ENCODE data around the gene USP9X.
A peak's percentile ranks its signal among the peaks of the same experiment; 100 is the strongest.
"Not testable (repeated sequence)": the region's sequence is repeated elsewhere in the genome, so short reads cannot be mapped to it uniquely, and the experiment has no call there.

Gene USP9X

GRCh38 chrX:41084893-41085511 is at the start of gene USP9X:
Gene USP9X, plus strand, starts transcription at chrX:41085445. Its CDS starts 38,184 bp downstream, at chrX:41123629.
- DNase-seq (ENCODE audit: low read depth) = peak; percentile 74

GRCh38 chrX:41035582-41035981 is 49.7 kb upstream of the USP9X start:
- no peak for DNase-seq (ENCODE audit: low read depth)

- no peak for DNase-seq (ENCODE audit: low read depth)
These were observed 48.4 kb upstream of the USP9X start for GRCh38 chrX:41036668-41037326.

- DNase-seq (ENCODE audit: low read depth) = no peak
These were observed 42.0 kb upstream of the USP9X start for GRCh38 chrX:41043196-41043595.

- peak; percentile 50 for DNase-seq (ENCODE audit: low read depth)
These were observed 41.4 kb upstream of the USP9X start for GRCh38 chrX:41043674-41044345.

GRCh38 chrX:41045960-41046567 is 39.2 kb upstream of the USP9X start:
- no peak for DNase-seq (ENCODE audit: low read depth)

GRCh38 chrX:41047878-41048534 is 37.2 kb upstream of the USP9X start:
- DNase-seq (ENCODE audit: low read depth) = no peak

GRCh38 chrX:41050359-41050758 is 34.9 kb upstream of the USP9X start:
- DNase-seq (ENCODE audit: low read depth) = no peak

GRCh38 chrX:41051288-41051687 is 34.0 kb upstream of the USP9X start:
- no peak for DNase-seq (ENCODE audit: low read depth)

GRCh38 chrX:41055740-41056139 is 29.5 kb upstream of the USP9X start:
- DNase-seq (ENCODE audit: low read depth) = no peak

GRCh38 chrX:41063276-41063675 is 22.0 kb upstream of the USP9X start:
- DNase-seq (ENCODE audit: low read depth) = not testable (repeated sequence)

- DNase-seq (ENCODE audit: low read depth) = no peak
These were observed 21.2 kb upstream of the USP9X start for GRCh38 chrX:41064018-41064417.

GRCh38 chrX:41066391-41066790 is 18.9 kb upstream of the USP9X start:
- DNase-seq (ENCODE audit: low read depth) = no peak

GRCh38 chrX:41066969-41067368 is 18.3 kb upstream of the USP9X start:
- DNase-seq (ENCODE audit: low read depth) = no peak

- no peak for DNase-seq (ENCODE audit: low read depth)
These were observed 17.5 kb upstream of the USP9X start for GRCh38 chrX:41067721-41068120.

- DNase-seq (ENCODE audit: low read depth) = no peak
These were observed 8.5 kb upstream of the USP9X start for GRCh38 chrX:41076742-41077141.

- no peak for DNase-seq (ENCODE audit: low read depth)
These were observed 3.4 kb upstream of the USP9X start for GRCh38 chrX:41081821-41082220.

- DNase-seq (ENCODE audit: low read depth) = no peak
These were observed 2.5 kb upstream of the USP9X start for GRCh38 chrX:41082783-41083182.

GRCh38 chrX:41084044-41084892 is 977 bp upstream of the USP9X start:
- peak; percentile 91 for DNase-seq (ENCODE audit: low read depth)

- DNase-seq (ENCODE audit: low read depth) = no peak
These were observed 250 bp downstream of the USP9X start for GRCh38 chrX:41085512-41085877.

- no peak for DNase-seq (ENCODE audit: low read depth)
These were observed 807 bp downstream of the USP9X start for GRCh38 chrX:41085878-41086626.
